Posterior vena cava (tissue), 2 donors: ENCODE data around the gene GARIN3. TPM values are rescaled to one million over a fixed set of nuclear protein-coding genes. Genes with fewer than 3 reads are reported as not detected.

Experiments
- total RNA-seq, 2 donors: library from RNA; stranded (reverse); fragmentation: NEBNext Ultra II Directional; extraction: Animal tissue kit (Norgen Biotek cat#: 25700); gene quantifications; one replicate each; pipeline ENCODE4 v1.2.1, GENCODE V29; 2021
- donor health status: DM: yes; HTN: yes; CAD: no.
- donor health status: DM: yes; HTN: yes; CAD: no.

The GARIN3 gene
- total RNA-seq, 2 donors from 2014 or later, result not detected

Other genes starting within 250 kb of the GARIN3 start
- under 1 TPM in 1 of 2 donors, not detected in 1; 0.42 TPM for gene TIMD4, start 203.0 kb downstream of the GARIN3 start, total RNA-seq
- under 1 TPM in 1 of 2 donors, not detected in 1; 0.19 TPM for gene HAVCR1, start 107.1 kb downstream of the GARIN3 start, total RNA-seq
- 10 to 100 TPM in 1 of 2 donors, 1 to 10 TPM in 1; 8.4 to 16.1 TPM for gene HAVCR2, start 57.2 kb downstream of the GARIN3 start, total RNA-seq
- gene MED7, start 23.4 kb downstream of the GARIN3 start, total RNA-seq, result 10 to 100 TPM; 10.5 to 14.2 TPM
- 1 to 10 TPM; 1.2 to 2.6 TPM for gene ITK, start 14.6 kb upstream of the GARIN3 start, total RNA-seq
- gene CYFIP2, start 99.9 kb upstream of the GARIN3 start, total RNA-seq, result 100 to 1,000 TPM in 1 of 2 donors, 10 to 100 TPM in 1; 96.6 to 109 TPM